Stimulated activated naive CD8-positive, alpha-beta T cell treated with anti-CD3 and anti-CD28 coated beads, Interleukin-15, Interleukin-2, amounts not matched to agents 100 U/mL and 50 U/mL, for 24 hours (primary cell): Measurements from ENCODE around the gene EMC8.

Experiments used
- ATAC-seq: fragments of 150-1000 bp; cut with Tn5 transposase; one replicate; pipeline ENCODE4 v1.10.0; 2021
- DNase-seq: peaks from one replicate; pipeline ENCODE4 v3.0.0; 2021

EMC8 gene

GRCh38 chr16:85784813-85785212, 14.5 kb downstream of the EMC8 start:
- DNase-seq (no peak), ATAC-seq (no peak)

- no peak for ATAC-seq
- DNase-seq: no peak
These were observed 15.9 kb downstream of the EMC8 start for GRCh38 chr16:85783441-85783840.

- no peak for DNase-seq
- ATAC-seq: no peak
These were observed 16.9 kb downstream of the EMC8 start for GRCh38 chr16:85782451-85782850.

GRCh38 chr16:85781695-85782370, 17.5 kb downstream of the EMC8 start:
- ATAC-seq: no peak
- DNase-seq: no peak

- DNase-seq (no peak), ATAC-seq (no peak)
These were observed 18.2 kb downstream of the EMC8 start for GRCh38 chr16:85781156-85781555.

- ATAC-seq (no peak), DNase-seq (no peak)
These were observed 19.1 kb downstream of the EMC8 start for GRCh38 chr16:85780281-85780680.

- peak; percentile 37 for DNase-seq
- ATAC-seq: peak; percentile 84
These were observed 20.5 kb downstream of the EMC8 start for GRCh38 chr16:85778873-85779272.

- ATAC-seq (no peak), DNase-seq (no peak)
These were observed 21.6 kb downstream of the EMC8 start for GRCh38 chr16:85777583-85778310.

- ATAC-seq (no peak), DNase-seq (no peak)
These were observed 24.5 kb downstream of the EMC8 start for GRCh38 chr16:85774811-85775210.

GRCh38 chr16:85774136-85774535, 25.2 kb downstream of the EMC8 start:
- DNase-seq (no peak), ATAC-seq (no peak)

- ATAC-seq (no peak), DNase-seq (no peak)
These were observed 26.3 kb downstream of the EMC8 start for GRCh38 chr16:85773044-85773443.

- ATAC-seq (no peak), DNase-seq (no peak)
These were observed 28.6 kb downstream of the EMC8 start for GRCh38 chr16:85770741-85771140.

- ATAC-seq: no peak
- DNase-seq: no peak
These were observed 31.1 kb downstream of the EMC8 start for GRCh38 chr16:85768199-85768598.

GRCh38 chr16:85767531-85767930, 31.8 kb downstream of the EMC8 start:
- no peak for DNase-seq
- no peak for ATAC-seq

GRCh38 chr16:85765767-85766166, 33.6 kb downstream of the EMC8 start:
- DNase-seq (no peak), ATAC-seq (no peak)

- no peak for ATAC-seq
- no peak for DNase-seq
These were observed 34.1 kb downstream of the EMC8 start for GRCh38 chr16:85765211-85765610.

- ATAC-seq: no peak
These were observed 35.7 kb downstream of the EMC8 start for GRCh38 chr16:85763616-85764015.

GRCh38 chr16:85762970-85763369, 36.4 kb downstream of the EMC8 start:
- ATAC-seq (no peak), DNase-seq (no peak)

More at GRCh38 chr16:85763616-85764015, 35.7 kb downstream of the EMC8 start:
- no peak for DNase-seq

GRCh38 chr16:85761861-85762260, 37.5 kb downstream of the EMC8 start:
- ATAC-seq (no peak), DNase-seq (no peak)

- ATAC-seq (no peak), DNase-seq (peak; percentile 65)
These were observed 39.5 kb downstream of the EMC8 start for GRCh38 chr16:85759631-85760419.

GRCh38 chr16:85759136-85759535, 40.2 kb downstream of the EMC8 start:
- ATAC-seq: no peak
- no peak for DNase-seq

- DNase-seq: peak; percentile 53
- peak; percentile 59 for ATAC-seq
These were observed 42.0 kb downstream of the EMC8 start for GRCh38 chr16:85757341-85757822.
